Transverse colon (tissue), 4 donors: ENCODE measurements around the gene UNC45A.

ENCODE experiments used
- EP300 ChIP-seq: sonication (generic); formaldehyde crosslinking; IDR thresholded peaks from one replicate; pipeline ENCODE4 v1.6.1; 2017; ENCODE audit warnings: antibody characterized with exemption, low read depth
- POLR2A ChIP-seq: fragments of 450-650 bp; IDR thresholded peaks from one replicate; pipeline ENCODE4 v1.6.1; 2016; ENCODE audit warnings: antibody characterized with exemption, mild to moderate bottlenecking, moderate library complexity
- POLR2AphosphoS5 ChIP-seq, 3 donors: sonication (generic); formaldehyde crosslinking; IDR thresholded peaks; one replicate each; pipeline ENCODE4 v1.6.1; 2016; ENCODE audit warnings: antibody characterized with exemption in 3 of 3
- TF ChIP-seq, protein P1 (sequence below), 5 experiments: fragments of 200-600 bp in 3 of 5; fragments of 450-650 bp in 2 of 5; sonication (generic) in 3 of 5; IDR thresholded peaks; 1 replicate in 2 of 5; 2 replicates in 3 of 5; pipeline ENCODE4 v1.5.1; 2016 to 2017; ENCODE audit warnings: antibody characterized with exemption in 5 of 5, inconsistent platforms in 3 of 5, mild to moderate bottlenecking in 2 of 5, moderate library complexity in 1 of 5

DNA sequence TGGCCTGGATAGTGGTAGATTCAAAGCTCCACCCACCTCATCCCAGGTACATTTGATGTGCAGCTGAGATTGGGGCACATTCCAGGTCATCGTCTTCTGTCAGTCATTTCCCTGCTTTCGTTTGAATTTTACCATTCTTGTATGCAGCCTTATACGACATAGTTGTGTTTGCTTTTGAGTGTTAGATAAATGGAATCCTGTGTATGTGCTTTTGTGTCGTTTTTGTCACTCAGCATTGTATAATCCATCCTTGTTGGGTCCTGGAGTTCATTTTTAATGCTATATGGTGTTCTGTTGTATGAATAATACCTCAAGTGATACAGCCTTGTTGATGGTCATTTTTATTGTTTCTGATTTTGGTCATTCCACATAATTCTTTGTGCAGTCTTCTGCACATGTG is 26.9 kb downstream of the UNC45A start:
- TF ChIP-seq, protein P1, sequence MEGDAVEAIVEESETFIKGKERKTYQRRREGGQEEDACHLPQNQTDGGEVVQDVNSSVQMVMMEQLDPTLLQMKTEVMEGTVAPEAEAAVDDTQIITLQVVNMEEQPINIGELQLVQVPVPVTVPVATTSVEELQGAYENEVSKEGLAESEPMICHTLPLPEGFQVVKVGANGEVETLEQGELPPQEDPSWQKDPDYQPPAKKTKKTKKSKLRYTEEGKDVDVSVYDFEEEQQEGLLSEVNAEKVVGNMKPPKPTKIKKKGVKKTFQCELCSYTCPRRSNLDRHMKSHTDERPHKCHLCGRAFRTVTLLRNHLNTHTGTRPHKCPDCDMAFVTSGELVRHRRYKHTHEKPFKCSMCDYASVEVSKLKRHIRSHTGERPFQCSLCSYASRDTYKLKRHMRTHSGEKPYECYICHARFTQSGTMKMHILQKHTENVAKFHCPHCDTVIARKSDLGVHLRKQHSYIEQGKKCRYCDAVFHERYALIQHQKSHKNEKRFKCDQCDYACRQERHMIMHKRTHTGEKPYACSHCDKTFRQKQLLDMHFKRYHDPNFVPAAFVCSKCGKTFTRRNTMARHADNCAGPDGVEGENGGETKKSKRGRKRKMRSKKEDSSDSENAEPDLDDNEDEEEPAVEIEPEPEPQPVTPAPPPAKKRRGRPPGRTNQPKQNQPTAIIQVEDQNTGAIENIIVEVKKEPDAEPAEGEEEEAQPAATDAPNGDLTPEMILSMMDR (IDR thresholded peaks at IDR 0.05) = no peak
- TF ChIP-seq POLR2A (no peak), POLR2AphosphoS5 (IDR thresholded peaks at IDR 0.05) (no peak), EP300 (no peak)
